Measurements from ENCODE around the gene CDC42BPA. TPM values are rescaled to one million over a fixed set of nuclear protein-coding genes. Genes with fewer than 3 reads are reported as not detected.

The CDC42BPA gene
- total RNA-seq, 1 donor from 2014 or later, result 40.3 TPM

- Histone ChIP-seq H3K9me3 (no peaks in the 10 kb centered on the region), H3K27ac (no peak overlapping the region), H3K4me3 (no peak overlapping the region), H3K27me3 (ENCODE audit: low read depth) (no peaks in the 10 kb centered on the region), H3K4me1 (peaks cover 3% of the 10 kb centered on the region), H3K36me3 (peaks cover 66% of the 10 kb centered on the region)
- DNase-seq (no peak), ATAC-seq (no peak)
- intact Hi-C loops (cut with DNase I), result no loop called here
- TF ChIP-seq CTCF (IDR thresholded peaks at IDR 0.05), result no peak
Measured at GRCh38 chr1:226981838-226982237, 336.5 kb downstream of the CDC42BPA start.

GRCh38 chr1:226981386-226981817, 336.9 kb downstream of the CDC42BPA start:
- no peak for DNase-seq
- Histone ChIP-seq H3K27ac (no peak overlapping the region), H3K36me3 (peaks cover 62% of the 10 kb centered on the region), H3K27me3 (ENCODE audit: low read depth) (no peaks in the 10 kb centered on the region), H3K4me1 (no peaks in the 10 kb centered on the region), H3K4me3 (no peak overlapping the region), H3K9me3 (no peaks in the 10 kb centered on the region)
- TF ChIP-seq CTCF (IDR thresholded peaks at IDR 0.05), result no peak
- intact Hi-C loops (cut with DNase I), result no loop called here
- ATAC-seq, result no peak

DNA sequence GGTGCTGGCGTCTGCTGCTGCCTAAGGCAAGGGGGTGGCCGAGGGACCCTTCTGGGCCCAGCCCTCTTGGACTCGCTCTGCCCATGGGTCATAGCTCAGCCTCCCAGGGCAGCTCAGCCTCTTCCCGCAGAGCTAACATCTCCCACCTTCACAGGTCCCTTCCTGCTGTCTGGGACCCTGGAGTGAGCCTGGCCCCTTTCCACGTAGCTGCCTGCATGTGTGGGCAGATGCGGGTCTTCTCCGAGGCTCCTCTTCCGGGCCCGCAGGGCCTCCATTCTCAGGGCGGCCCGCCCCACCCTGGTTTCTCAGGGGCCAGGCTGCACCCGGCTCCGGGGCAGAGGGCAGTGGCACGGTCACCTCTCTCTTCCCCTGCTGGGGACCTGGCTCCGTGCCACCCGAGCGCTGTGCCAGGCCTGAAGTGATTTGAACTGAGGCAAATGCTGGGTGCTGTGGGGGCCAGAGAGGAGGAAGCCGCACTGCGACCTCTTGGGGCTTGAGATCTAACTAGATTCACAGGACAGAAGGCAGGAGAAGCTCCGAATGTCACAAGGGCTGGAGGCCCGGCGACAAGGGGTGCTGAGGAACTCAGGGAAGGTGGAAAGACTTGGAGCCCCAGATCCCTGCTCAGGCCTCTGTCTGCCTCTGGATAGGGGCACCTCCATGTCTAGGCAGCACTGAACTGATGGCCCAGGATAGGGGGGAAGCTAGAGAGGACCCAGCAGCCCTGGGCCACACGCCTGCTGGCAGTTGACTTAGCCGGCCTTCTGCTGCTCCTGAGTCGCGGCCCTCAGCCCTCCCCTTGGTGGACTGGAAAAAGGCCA, 337.5 kb downstream of the CDC42BPA start:
- Histone ChIP-seq H3K27me3 (ENCODE audit: low read depth) (no peaks in the 10 kb centered on the region), H3K4me1 (no peaks in the 10 kb centered on the region), H3K36me3 (peaks cover 56% of the 10 kb centered on the region), H3K9me3 (no peaks in the 10 kb centered on the region), H3K4me3 (no peak overlapping the region), H3K27ac (peak overlapping the region; percentile 4)
- no peak for DNase-seq
- TF ChIP-seq CTCF (IDR thresholded peaks at IDR 0.05), result no peak
- intact Hi-C loops (cut with DNase I), result no loop called here
- ATAC-seq, result peak in 1 of 2 donors; percentile 31

- H3K27ac ChIP-seq, result no peak overlapping the region
- no peaks in the 10 kb centered on the region for H3K27me3 ChIP-seq (ENCODE audit: low read depth)
- DNase-seq (no peak), ATAC-seq (no peak)
- H3K4me1 ChIP-seq, result peaks cover 3% of the 10 kb centered on the region
- H3K36me3 ChIP-seq, result peaks cover 49% of the 10 kb centered on the region
- no peak overlapping the region for H3K4me3 ChIP-seq
- intact Hi-C loops (cut with DNase I), result no loop called here
- no peak for TF ChIP-seq CTCF (IDR thresholded peaks at IDR 0.05)
- H3K9me3 ChIP-seq, result no peaks in the 10 kb centered on the region
Measured at GRCh38 chr1:226980122-226980560, 338.2 kb downstream of the CDC42BPA start.

- no peak overlapping the region for H3K27ac ChIP-seq
- no peak for ATAC-seq
- H3K36me3 ChIP-seq, result peaks cover 44% of the 10 kb centered on the region
- intact Hi-C loops (cut with DNase I), result no loop called here
- no peak for TF ChIP-seq CTCF (IDR thresholded peaks at IDR 0.05)
- H3K4me1 ChIP-seq, result peaks cover 8% of the 10 kb centered on the region
- no peak overlapping the region for H3K4me3 ChIP-seq
- H3K27me3 ChIP-seq (ENCODE audit: low read depth), result no peaks in the 10 kb centered on the region
- DNase-seq, result no peak
- no peaks in the 10 kb centered on the region for H3K9me3 ChIP-seq
Measured at GRCh38 chr1:226979517-226980121, 338.7 kb downstream of the CDC42BPA start.
